WERI-Rb-1 (cell line): Measurements from ENCODE around the gene TM9SF3.

Source experiments
- DNase-seq: peaks from one replicate; pipeline ENCODE4 v3.0.0-alpha.2; 2020
- H3K27ac ChIP-seq: fragments of 250-450 bp; sonication (Bioruptor Pico); 2 replicates; pipeline ENCODE4 v1.5.1; 2020; ENCODE audit warnings: mild to moderate bottlenecking, moderate library complexity
- H3K27me3 ChIP-seq: fragments of 250-450 bp; sonication (Bioruptor Pico); 2 replicates; pipeline ENCODE4 v1.5.1; 2021; ENCODE audit warnings: mild to moderate bottlenecking, low read depth, moderate library complexity; ENCODE audit not compliant: insufficient read depth, severe bottlenecking
- H3K36me3 ChIP-seq: fragments of 250-450 bp; sonication (Bioruptor Pico); 2 replicates; pipeline ENCODE4 v1.5.1; 2020; ENCODE audit warnings: mild to moderate bottlenecking, moderate library complexity
- H3K4me3 ChIP-seq: 2 replicates; pipeline ENCODE4 v1.5.1; 2011; ENCODE audit warnings: low read depth, mild to moderate bottlenecking, control low read depth, low read length
- H3K9me3 ChIP-seq: fragments of 250-450 bp; sonication (Bioruptor Pico); 2 replicates; pipeline ENCODE4 v1.5.1; 2021; ENCODE audit warnings: mild to moderate bottlenecking, moderate library complexity; ENCODE audit not compliant: severe bottlenecking
- CTCF ChIP-seq: IDR thresholded peaks from 2 replicates; pipeline ENCODE4 v1.5.1; 2011; ENCODE audit warnings: low read depth, mild to moderate bottlenecking, control low read depth, inconsistent platforms, low read length

TM9SF3 gene

GRCh38 chr10:96511044-96511945 lies 75.5 kb downstream of the TM9SF3 start:
- Histone ChIP-seq H3K4me3 (no peak overlapping the region), H3K36me3 (no peaks in the 10 kb centered on the region), H3K9me3 (no peaks in the 10 kb centered on the region), H3K27ac (no peak overlapping the region), H3K27me3 (no peaks in the 10 kb centered on the region)
- peak; percentile 77 for TF ChIP-seq CTCF
- peak; percentile 84 for DNase-seq

- Histone ChIP-seq H3K27me3 (no peaks in the 10 kb centered on the region), H3K4me3 (no peak overlapping the region), H3K36me3 (no peaks in the 10 kb centered on the region), H3K27ac (no peak overlapping the region), H3K9me3 (no peaks in the 10 kb centered on the region)
- no peak for TF ChIP-seq CTCF
- DNase-seq: no peak
These were observed 77.7 kb downstream of the TM9SF3 start for GRCh38 chr10:96509017-96509641.

GRCh38 chr10:96507044-96507443 lies 79.8 kb downstream of the TM9SF3 start:
- Histone ChIP-seq H3K36me3 (no peaks in the 10 kb centered on the region), H3K27me3 (no peaks in the 10 kb centered on the region), H3K27ac (no peak overlapping the region), H3K9me3 (no peaks in the 10 kb centered on the region), H3K4me3 (no peak overlapping the region)
- TF ChIP-seq CTCF: no peak
- DNase-seq: no peak

- no peak overlapping the region for H3K4me3 ChIP-seq
- H3K9me3 ChIP-seq: no peaks in the 10 kb centered on the region
- H3K27ac ChIP-seq: no peak overlapping the region
- no peak for TF ChIP-seq CTCF
- no peaks in the 10 kb centered on the region for H3K36me3 ChIP-seq
- H3K27me3 ChIP-seq: no peaks in the 10 kb centered on the region
- DNase-seq: no peak
These were observed 81.4 kb downstream of the TM9SF3 start for GRCh38 chr10:96505150-96506136.

- Histone ChIP-seq H3K27ac (no peak overlapping the region), H3K4me3 (no peak overlapping the region), H3K27me3 (no peaks in the 10 kb centered on the region), H3K36me3 (no peaks in the 10 kb centered on the region), H3K9me3 (no peaks in the 10 kb centered on the region)
- TF ChIP-seq CTCF: no peak
- DNase-seq: no peak
These were observed 84.1 kb downstream of the TM9SF3 start for GRCh38 chr10:96502561-96503282.
